ENCODE data around the gene HACD3. TPM values are rescaled to one million over a fixed set of nuclear protein-coding genes. Genes with fewer than 3 reads are reported as not detected.

Gene HACD3
- polyA plus RNA-seq, 2 of the 4 experiments (the other 2 are of a cell fraction) = 151 to 212 TPM

DNA sequence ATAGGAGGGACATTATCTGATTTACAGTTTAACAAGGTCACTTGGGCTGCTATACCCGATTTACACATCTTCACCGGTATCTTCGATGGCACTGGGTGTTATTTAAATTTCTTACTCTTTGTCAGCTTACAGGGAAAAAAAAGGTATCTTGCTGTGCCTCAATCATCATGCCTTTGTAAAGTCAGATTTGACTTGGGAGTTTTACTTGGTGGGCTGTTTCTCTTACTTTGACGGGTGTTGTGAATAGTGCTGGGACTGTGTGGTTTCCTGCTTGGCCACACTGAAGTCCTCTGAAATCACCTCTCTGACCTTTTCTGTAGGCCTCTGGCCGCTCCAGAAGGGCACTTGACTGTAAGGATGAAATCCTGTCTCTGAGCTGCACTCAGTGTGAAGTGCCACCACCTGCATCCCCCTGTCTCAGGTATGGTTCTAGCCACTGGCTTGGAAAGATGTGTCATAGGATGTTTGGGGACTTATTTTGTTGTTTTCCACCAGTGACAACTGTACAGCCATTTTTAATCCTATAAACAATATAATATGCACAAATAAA is 88.4 kb downstream of the HACD3 start:
- no peak for FAIRE-seq
- Histone ChIP-seq H3K27ac (no peak overlapping the region), H3K4me2 (no peak overlapping the region), H3K9me3 (no peaks in the 10 kb centered on the region), H3K4me1 (no peaks in the 10 kb centered on the region), H3K4me3 (no peak overlapping the region)
- CTCF ChIA-PET = interaction anchor here (1.2 to 1.8 kb wide), 3 partner anchors 8 to 20 kb away, joined by 3 to 4 read pairs (median 4); partner anchors contain the start of gene INTS14
- no peak for ATAC-seq
- TF ChIP-seq, protein P1, sequence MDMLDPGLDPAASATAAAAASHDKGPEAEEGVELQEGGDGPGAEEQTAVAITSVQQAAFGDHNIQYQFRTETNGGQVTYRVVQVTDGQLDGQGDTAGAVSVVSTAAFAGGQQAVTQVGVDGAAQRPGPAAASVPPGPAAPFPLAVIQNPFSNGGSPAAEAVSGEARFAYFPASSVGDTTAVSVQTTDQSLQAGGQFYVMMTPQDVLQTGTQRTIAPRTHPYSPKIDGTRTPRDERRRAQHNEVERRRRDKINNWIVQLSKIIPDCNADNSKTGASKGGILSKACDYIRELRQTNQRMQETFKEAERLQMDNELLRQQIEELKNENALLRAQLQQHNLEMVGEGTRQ (IDR thresholded peaks at IDR 0.05) = no peak
- TF ChIP-seq, protein P2, sequence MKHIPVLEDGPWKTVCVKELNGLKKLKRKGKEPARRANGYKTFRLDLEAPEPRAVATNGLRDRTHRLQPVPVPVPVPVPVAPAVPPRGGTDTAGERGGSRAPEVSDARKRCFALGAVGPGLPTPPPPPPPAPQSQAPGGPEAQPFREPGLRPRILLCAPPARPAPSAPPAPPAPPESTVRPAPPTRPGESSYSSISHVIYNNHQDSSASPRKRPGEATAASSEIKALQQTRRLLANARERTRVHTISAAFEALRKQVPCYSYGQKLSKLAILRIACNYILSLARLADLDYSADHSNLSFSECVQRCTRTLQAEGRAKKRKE (CRISPR knock-in tag; IDR thresholded peaks at IDR 0.05; ENCODE audit: low read depth) = no peak
- TF ChIP-seq BHLHE40 (IDR thresholded peaks at IDR 0.05; ENCODE audit: low read depth, low read length) (no peak), EP300 (IDR thresholded peaks at IDR 0.05) (no peak), KDM5A (IDR thresholded peaks at IDR 0.05) (no peak), RNF2 (IDR thresholded peaks at IDR 0.05; ENCODE audit: borderline replicate concordance, low read depth) (no peak), JUNB (IDR thresholded peaks at IDR 0.05) (no peak), FOSL2 (IDR thresholded peaks at IDR 0.05) (no peak), FOSL2 (CRISPR knock-in tag; IDR thresholded peaks at IDR 0.05) (no peak), HEYL (CRISPR knock-in tag; IDR thresholded peaks at IDR 0.05) (no peak), RAD21 (conservative IDR thresholded peaks at IDR 0.05 in 1 of 2, IDR thresholded peaks at IDR 0.05 in 1 of 2) (no peak), ESRRA (IDR thresholded peaks at IDR 0.05; ENCODE audit: borderline replicate concordance, low read length) (no peak), CBX8 (IDR thresholded peaks at IDR 0.05) (no peak)
- TF ChIP-seq, protein P3, sequence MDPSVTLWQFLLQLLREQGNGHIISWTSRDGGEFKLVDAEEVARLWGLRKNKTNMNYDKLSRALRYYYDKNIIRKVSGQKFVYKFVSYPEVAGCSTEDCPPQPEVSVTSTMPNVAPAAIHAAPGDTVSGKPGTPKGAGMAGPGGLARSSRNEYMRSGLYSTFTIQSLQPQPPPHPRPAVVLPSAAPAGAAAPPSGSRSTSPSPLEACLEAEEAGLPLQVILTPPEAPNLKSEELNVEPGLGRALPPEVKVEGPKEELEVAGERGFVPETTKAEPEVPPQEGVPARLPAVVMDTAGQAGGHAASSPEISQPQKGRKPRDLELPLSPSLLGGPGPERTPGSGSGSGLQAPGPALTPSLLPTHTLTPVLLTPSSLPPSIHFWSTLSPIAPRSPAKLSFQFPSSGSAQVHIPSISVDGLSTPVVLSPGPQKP (IDR thresholded peaks at IDR 0.05; ENCODE audit: low read depth, low read length) = no peak
- TF ChIP-seq, protein P4, sequence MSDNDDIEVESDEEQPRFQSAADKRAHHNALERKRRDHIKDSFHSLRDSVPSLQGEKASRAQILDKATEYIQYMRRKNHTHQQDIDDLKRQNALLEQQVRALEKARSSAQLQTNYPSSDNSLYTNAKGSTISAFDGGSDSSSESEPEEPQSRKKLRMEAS (IDR thresholded peaks at IDR 0.05) = no peak
- no peak for DNase-seq (ENCODE audit: low read depth in 1 of 2, low spot score in 1 of 2)
- POLR2A ChIA-PET = no interaction called here
- 74% methylated on average over 5 of the region's 5 CpGs for WGBS (ENCODE audit: missing lambda C conversion rate)

DNA sequence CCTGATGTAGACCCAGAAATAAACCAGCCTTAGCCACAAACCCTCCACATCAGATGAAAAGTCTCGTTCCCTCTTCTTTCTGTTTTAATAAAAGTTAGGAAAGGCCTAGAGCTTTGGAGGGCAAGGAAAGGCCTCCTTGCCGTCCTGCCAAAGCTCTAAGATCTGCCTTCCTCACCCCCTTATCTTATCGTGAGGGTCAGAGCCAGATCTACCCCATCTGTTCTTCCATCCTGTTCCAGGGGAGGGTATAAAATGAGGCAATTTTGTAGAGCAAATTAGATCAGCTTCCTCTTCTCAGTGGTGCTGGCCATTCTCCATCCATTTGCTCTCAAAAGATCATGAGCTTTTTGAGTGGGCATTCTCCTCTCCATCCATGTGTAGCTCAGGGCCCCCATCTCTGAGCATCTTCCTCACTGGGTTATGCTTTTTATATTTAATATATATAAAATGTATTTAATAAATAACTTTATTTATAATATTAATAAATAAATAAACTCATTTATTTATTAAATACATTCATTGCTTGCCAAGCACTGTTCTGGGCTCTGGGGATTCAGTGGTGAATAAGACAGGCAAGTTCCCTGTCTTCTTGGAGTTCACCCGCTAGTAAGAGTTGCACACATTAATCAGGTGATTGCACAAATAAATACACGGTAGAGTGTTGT is 89.5 kb downstream of the HACD3 start:
- Histone ChIP-seq H3K9me3 (no peaks in the 10 kb centered on the region), H3K4me3 (no peak overlapping the region), H3K4me2 (no peak overlapping the region), H3K4me1 (no peaks in the 10 kb centered on the region), H3K27ac (no peak overlapping the region)
- TF ChIP-seq RAD21 (conservative IDR thresholded peaks at IDR 0.05 in 1 of 2, IDR thresholded peaks at IDR 0.05 in 1 of 2) (no peak), FOXS1 (CRISPR knock-in tag; IDR thresholded peaks at IDR 0.05) (no peak), SREBF2 (IDR thresholded peaks at IDR 0.05) (no peak), JUN (IDR thresholded peaks at IDR 0.05) (no peak), EHMT2 (IDR thresholded peaks at IDR 0.05; ENCODE audit: low read depth) (no peak), MAZ (IDR thresholded peaks at IDR 0.05; ENCODE audit: borderline replicate concordance, low read depth, low read length) (no peak), HOXA7 (CRISPR knock-in tag; IDR thresholded peaks at IDR 0.05) (no peak), KDM5A (IDR thresholded peaks at IDR 0.05) (no peak)
- no peak for ATAC-seq
- no peak for FAIRE-seq
- CTCF ChIA-PET = interaction anchor here (1.1 to 1.8 kb wide), 2 partner anchors 9 to 10 kb away, joined by 3 to 4 read pairs; partner anchors contain the start of gene INTS14
- WGBS (ENCODE audit: missing lambda C conversion rate) = 78% methylated on average over 5 of the region's 5 CpGs
- DNase-seq (ENCODE audit: low read depth in 1 of 2, low spot score in 1 of 2) = no peak
- POLR2A ChIA-PET = interaction anchor here (1.3 kb wide), 1 partner anchor 9 kb away, joined by 9 read pairs; the partner anchor contains the start of gene INTS14
